ENCODE results near the gene MRPS31. TPM values are rescaled to one million over a fixed set of nuclear protein-coding genes. Genes with fewer than 3 reads are reported as not detected.

MRPS31 gene
- total and polyA plus RNA-seq, 4 donors, result 17.0 to 43.6 (median 25.7) TPM

- H3K9ac ChIP-seq (ENCODE audit: insufficient read depth in 1 of 2, low read length in 2 of 2), result no peak overlapping the region
- TF ChIP-seq CTCF (IDR thresholded peaks at IDR 0.05; ENCODE audit: control extremely low read depth, extremely low read depth), result no peak
- no peak overlapping the region for H3K27ac ChIP-seq (ENCODE audit: low read depth in 1 of 2, low read length in 1 of 2)
- no peaks in the 10 kb centered on the region for H3K27me3 ChIP-seq (ENCODE audit: control insufficient read depth in 3 of 3, insufficient read depth in 3 of 3, low read length in 2 of 3)
- DNase-seq, result no peak
- peaks cover 0 to 3% (median 0%) of the 10 kb centered on the region in 4 donors for H3K9me3 ChIP-seq (ENCODE audit: control insufficient read depth in 4 of 4, insufficient read depth in 3 of 4, low read length in 3 of 4)
- no peak for ATAC-seq (ENCODE audit: insufficient read depth, low FRiP score)
- no peak overlapping the region for H3K4me3 ChIP-seq
- H3K36me3 ChIP-seq (ENCODE audit: control insufficient read depth in 4 of 4, insufficient read depth in 4 of 4, low read length in 4 of 4), result peaks cover 13 to 23% (median 17%) of the 10 kb centered on the region in 4 donors
- no peaks in the 10 kb centered on the region for H3K4me1 ChIP-seq (ENCODE audit: control insufficient read depth in 5 of 5, insufficient read depth in 5 of 5, low read length in 5 of 5)
- WGBS, 2 donors, result 81 to 93% methylated on average over 6 of the region's 6 CpGs
Measured at GRCh38 chr13:40801255-40802217, 30.5 kb upstream of the MRPS31 start.

- no peak overlapping the region for H3K9ac ChIP-seq (ENCODE audit: insufficient read depth in 1 of 2, low read length in 2 of 2)
- DNase-seq (no peak), ATAC-seq (ENCODE audit: insufficient read depth, low FRiP score) (no peak)
- H3K9me3 ChIP-seq (ENCODE audit: control insufficient read depth in 4 of 4, insufficient read depth in 3 of 4, low read length in 3 of 4), result peaks cover 0 to 3% (median 0%) of the 10 kb centered on the region in 4 donors
- H3K4me1 ChIP-seq (ENCODE audit: control insufficient read depth in 5 of 5, insufficient read depth in 5 of 5, low read length in 5 of 5), result no peaks in the 10 kb centered on the region
- no peak for TF ChIP-seq CTCF (IDR thresholded peaks at IDR 0.05; ENCODE audit: control extremely low read depth, extremely low read depth)
- no peaks in the 10 kb centered on the region for H3K27me3 ChIP-seq (ENCODE audit: control insufficient read depth in 3 of 3, insufficient read depth in 3 of 3, low read length in 2 of 3)
- no peak overlapping the region for H3K4me3 ChIP-seq
- peaks cover 6 to 26% (median 14%) of the 10 kb centered on the region in 4 donors for H3K36me3 ChIP-seq (ENCODE audit: control insufficient read depth in 4 of 4, insufficient read depth in 4 of 4, low read length in 4 of 4)
- H3K27ac ChIP-seq (ENCODE audit: low read depth in 1 of 2, low read length in 1 of 2), result no peak overlapping the region
- 79 to 80% methylated on average over 5 of the region's 5 CpGs for WGBS, 2 donors
Measured at GRCh38 chr13:40800559-40800958, 29.6 kb upstream of the MRPS31 start.

- Histone ChIP-seq H3K9ac (ENCODE audit: insufficient read depth in 1 of 2, low read length in 2 of 2) (no peak overlapping the region), H3K4me1 (ENCODE audit: control insufficient read depth in 5 of 5, insufficient read depth in 5 of 5, low read length in 5 of 5) (no peaks in the 10 kb centered on the region), H3K27ac (ENCODE audit: low read depth in 1 of 2, low read length in 1 of 2) (no peak overlapping the region), H3K36me3 (ENCODE audit: control insufficient read depth in 4 of 4, insufficient read depth in 4 of 4, low read length in 4 of 4) (peaks cover 6 to 23% (median 11%) of the 10 kb centered on the region in 4 donors), H3K9me3 (ENCODE audit: control insufficient read depth in 4 of 4, insufficient read depth in 3 of 4, low read length in 3 of 4) (peaks cover 0 to 3% (median 0%) of the 10 kb centered on the region in 4 donors), H3K4me3 (no peak overlapping the region), H3K27me3 (ENCODE audit: control insufficient read depth in 3 of 3, insufficient read depth in 3 of 3, low read length in 2 of 3) (no peaks in the 10 kb centered on the region)
- WGBS, 2 donors, result 97 to 98% methylated on average over 4 of the region's 4 CpGs
- ATAC-seq (ENCODE audit: insufficient read depth, low FRiP score) (no peak), DNase-seq (no peak)
- no peak for TF ChIP-seq CTCF (IDR thresholded peaks at IDR 0.05; ENCODE audit: control extremely low read depth, extremely low read depth)
Measured at GRCh38 chr13:40799508-40799907, 28.5 kb upstream of the MRPS31 start.

All from lung (tissue), 12 donors.